HUES48 (cell line): Measurements from ENCODE around the gene WDFY4.
A peak's percentile ranks its signal among the peaks of the same experiment; 100 is the strongest.
"Not testable (repeated sequence)": the region's sequence is repeated elsewhere in the genome, so short reads cannot be mapped to it uniquely, and the experiment has no call there.

Source experiments
- H3K27ac ChIP-seq: one replicate; pipeline ENCODE4 v1.7.0; 2013; ENCODE audit warnings: low read depth, low read length, inconsistent platforms
- H3K27me3 ChIP-seq: 2 replicates; pipeline ENCODE4 v1.6.1; 2013; ENCODE audit warnings: mild to moderate bottlenecking, low read length; ENCODE audit not compliant: control insufficient read depth, insufficient read depth
- H3K36me3 ChIP-seq: 2 replicates; pipeline ENCODE4 v1.6.1; 2013; ENCODE audit warnings: low read length; ENCODE audit not compliant: control insufficient read depth, insufficient read depth
- H3K4me1 ChIP-seq: 2 replicates; pipeline ENCODE4 v1.6.1; 2013; ENCODE audit warnings: mild to moderate bottlenecking, low read length; ENCODE audit not compliant: control insufficient read depth, insufficient read depth
- H3K4me3 ChIP-seq: 2 replicates; pipeline ENCODE4 v1.5.1; 2013; ENCODE audit warnings: mild to moderate bottlenecking, low read depth, low read length
- H3K9ac ChIP-seq: 2 replicates; pipeline ENCODE4 v1.6.1; 2013; ENCODE audit warnings: mild to moderate bottlenecking, low read depth, low read length, moderate library complexity
- H3K9me3 ChIP-seq: 2 replicates; pipeline ENCODE4 v1.6.1; 2013; ENCODE audit warnings: low read length; ENCODE audit not compliant: control insufficient read depth, insufficient read depth

Gene WDFY4

DNA sequence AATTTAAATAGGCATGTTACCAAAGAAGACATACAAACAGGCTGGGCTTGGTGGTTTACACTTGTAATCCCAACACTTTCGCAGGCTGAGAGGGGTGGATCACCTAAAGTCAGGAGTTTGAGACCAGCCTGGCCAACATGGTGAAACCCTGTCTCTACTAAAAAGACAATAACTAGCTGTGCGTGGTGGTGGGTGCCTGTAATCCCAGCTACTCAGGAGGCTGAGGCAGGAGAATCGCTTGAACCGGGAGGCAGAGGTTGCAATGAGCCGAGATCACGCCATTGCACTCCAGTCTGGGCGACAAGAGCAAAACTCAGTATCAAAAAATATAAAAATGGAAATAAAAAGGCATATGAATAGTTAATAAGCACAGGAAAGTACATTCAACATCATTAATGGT lies 37.6 kb upstream of the WDFY4 start:
- H3K27me3 ChIP-seq, result not testable (repeated sequence)

DNA sequence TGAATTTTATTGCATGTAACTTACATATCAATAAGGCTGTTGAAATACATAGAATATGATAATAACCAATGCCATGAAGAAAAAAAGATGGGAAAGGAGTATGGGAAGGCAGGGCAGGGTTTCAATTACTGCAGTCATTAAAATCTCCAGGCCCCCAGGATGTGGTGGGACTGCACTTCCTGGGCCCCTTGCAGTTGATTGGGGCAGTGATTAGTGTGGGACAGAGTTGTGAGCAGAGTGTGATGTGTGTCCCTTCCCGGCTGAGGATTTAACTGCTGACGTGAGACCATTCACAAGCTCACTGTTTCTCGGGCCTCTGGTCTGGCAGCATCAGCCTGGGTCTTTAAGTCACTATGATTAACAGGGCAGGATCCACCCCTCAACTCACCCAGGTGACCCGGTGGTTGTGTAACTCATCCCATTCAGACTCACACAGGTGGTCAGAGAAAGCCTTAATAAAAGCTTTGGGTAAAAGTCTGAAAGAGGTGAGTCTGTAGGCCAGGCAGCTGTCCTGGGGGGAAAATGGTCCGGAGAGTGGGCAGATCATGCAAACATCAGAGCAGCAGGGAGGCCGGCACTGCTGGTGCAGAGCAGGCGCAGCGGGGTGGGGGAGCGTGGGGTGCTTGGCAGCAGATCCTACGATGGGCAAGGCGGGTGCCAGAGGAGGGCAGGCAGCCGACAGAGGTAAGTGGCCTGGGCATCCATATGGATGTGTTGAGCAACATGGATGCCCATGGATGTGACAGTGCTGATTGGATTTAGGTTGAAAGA lies 36.3 kb upstream of the WDFY4 start:
- H3K27me3 ChIP-seq, result peaks cover 2% of the 10 kb centered on the region; the same call in 1 of the 2 replicates
- H3K4me1 ChIP-seq, result no peaks in the 10 kb centered on the region
- no peaks in the 10 kb centered on the region for H3K36me3 ChIP-seq
- no peak overlapping the region for H3K9ac ChIP-seq
- H3K9me3 ChIP-seq, result no peaks in the 10 kb centered on the region
- H3K27ac ChIP-seq, result no peak overlapping the region
- H3K4me3 ChIP-seq, result no peak overlapping the region

More for the DNA sequence above, 37.6 kb upstream of the WDFY4 start:
- H3K4me3 ChIP-seq, H3K9ac ChIP-seq, H3K27ac ChIP-seq, H3K36me3 ChIP-seq, H3K9me3 ChIP-seq, H3K4me1 ChIP-seq: not testable (repeated sequence)

DNA sequence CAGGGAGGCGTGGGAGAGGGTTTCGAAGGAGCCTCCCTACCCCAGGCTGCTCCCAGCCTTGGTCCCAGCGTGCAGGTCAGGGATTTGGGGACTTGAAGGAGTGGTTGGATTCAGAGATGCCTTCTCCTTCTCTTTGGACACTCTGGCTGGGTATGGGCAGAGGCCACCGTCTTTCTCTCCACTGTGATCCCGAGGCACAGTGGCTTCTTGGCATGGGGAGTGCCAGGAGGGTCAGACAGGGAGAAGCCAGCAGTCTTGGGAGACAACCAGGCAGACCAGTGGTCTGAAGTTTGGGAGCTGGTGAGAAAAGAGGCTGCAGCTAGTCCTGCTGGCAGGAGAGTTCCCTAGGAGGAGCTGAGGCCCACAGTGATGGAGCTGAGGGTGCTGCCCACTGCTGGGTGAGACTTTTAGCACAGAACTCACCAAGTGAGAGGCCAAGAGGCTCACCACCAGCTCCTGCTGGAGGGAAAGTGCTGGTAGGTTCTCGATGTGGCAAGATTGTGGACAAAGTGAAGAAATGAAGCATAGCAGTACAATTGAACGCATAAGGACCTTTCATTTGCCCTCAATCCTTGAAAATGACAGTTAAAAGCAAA lies 35.2 kb upstream of the WDFY4 start:
- Histone ChIP-seq H3K4me1 (no peaks in the 10 kb centered on the region), H3K4me3 (no peak overlapping the region), H3K9me3 (no peaks in the 10 kb centered on the region), H3K27me3 (peaks cover 4% of the 10 kb centered on the region), H3K36me3 (no peaks in the 10 kb centered on the region), H3K27ac (no peak overlapping the region), H3K9ac (no peak overlapping the region)

DNA sequence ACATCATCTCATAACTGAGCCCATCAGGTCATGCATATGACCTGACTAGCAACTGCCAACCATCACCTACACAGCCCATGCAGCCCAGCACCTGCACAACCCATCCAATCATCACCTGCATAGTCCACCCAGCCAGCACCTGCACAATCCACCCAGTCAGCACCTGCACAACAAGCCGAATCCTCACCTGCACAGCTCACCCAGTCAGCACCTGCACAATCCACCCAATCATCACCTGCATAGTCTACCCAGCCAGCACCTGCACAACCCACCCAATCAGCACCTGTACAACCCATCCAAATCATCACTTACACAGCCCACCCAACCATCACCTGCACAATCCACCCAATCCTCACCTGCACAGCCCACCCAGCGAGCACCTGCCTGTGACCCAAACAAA lies 33.4 kb upstream of the WDFY4 start:
- H3K36me3 ChIP-seq, result no peaks in the 10 kb centered on the region
- no peaks in the 10 kb centered on the region for H3K4me1 ChIP-seq
- H3K27ac ChIP-seq, result no peak overlapping the region
- no peak overlapping the region for H3K4me3 ChIP-seq
- peaks cover 12% of the 10 kb centered on the region for H3K27me3 ChIP-seq
- no peaks in the 10 kb centered on the region for H3K9me3 ChIP-seq
- no peak overlapping the region for H3K9ac ChIP-seq

GRCh38 chr10:48651839-48652238 lies 32.8 kb upstream of the WDFY4 start:
- H3K4me1 ChIP-seq, result peaks cover 5% of the 10 kb centered on the region; the same call in 1 of the 2 replicates
- no peak overlapping the region for H3K4me3 ChIP-seq
- no peaks in the 10 kb centered on the region for H3K9me3 ChIP-seq
- H3K36me3 ChIP-seq, result no peaks in the 10 kb centered on the region
- no peak overlapping the region for H3K27ac ChIP-seq
- H3K9ac ChIP-seq, result no peak overlapping the region
- H3K27me3 ChIP-seq, result peaks cover 17% of the 10 kb centered on the region

- H3K27me3 ChIP-seq, result peaks cover 22% of the 10 kb centered on the region
- no peaks in the 10 kb centered on the region for H3K9me3 ChIP-seq
- no peak overlapping the region for H3K9ac ChIP-seq
Measured at GRCh38 chr10:48652344-48652743, 32.3 kb upstream of the WDFY4 start.

DNA sequence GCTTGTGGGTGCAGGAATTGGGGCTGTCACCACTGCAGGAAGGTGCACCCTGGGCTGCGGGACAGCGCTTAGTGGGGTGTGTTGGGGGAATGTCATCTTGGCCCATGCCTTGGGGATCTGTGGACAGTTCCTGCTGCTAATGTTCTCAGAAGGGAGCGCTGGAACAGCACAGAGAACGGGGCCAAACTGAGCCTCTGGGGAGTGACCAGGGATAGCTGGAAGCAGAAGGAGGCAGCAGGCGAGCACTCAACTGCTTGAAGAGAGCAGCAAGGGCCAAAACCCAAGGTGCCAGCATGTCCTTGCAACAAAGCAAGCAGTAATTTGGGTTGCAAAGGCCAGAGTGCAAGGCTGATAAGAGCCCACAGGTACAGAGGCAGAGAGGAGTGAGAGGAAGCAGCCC lies 31.3 kb upstream of the WDFY4 start:
- H3K4me1 ChIP-seq, result peaks cover 8% of the 10 kb centered on the region; the same call in 1 of the 2 replicates
- H3K27ac ChIP-seq, result no peak overlapping the region
- H3K27me3 ChIP-seq, result peaks cover 29% of the 10 kb centered on the region
- no peaks in the 10 kb centered on the region for H3K36me3 ChIP-seq
- H3K9me3 ChIP-seq, result no peaks in the 10 kb centered on the region
- no peak overlapping the region for H3K9ac ChIP-seq
- no peak overlapping the region for H3K4me3 ChIP-seq

More at GRCh38 chr10:48652344-48652743, 32.3 kb upstream of the WDFY4 start:
- Histone ChIP-seq H3K4me3 (no peak overlapping the region), H3K4me1 (peaks cover 8% of the 10 kb centered on the region; the same call in 1 of the 2 replicates), H3K36me3 (no peaks in the 10 kb centered on the region), H3K27ac (no peak overlapping the region)

DNA sequence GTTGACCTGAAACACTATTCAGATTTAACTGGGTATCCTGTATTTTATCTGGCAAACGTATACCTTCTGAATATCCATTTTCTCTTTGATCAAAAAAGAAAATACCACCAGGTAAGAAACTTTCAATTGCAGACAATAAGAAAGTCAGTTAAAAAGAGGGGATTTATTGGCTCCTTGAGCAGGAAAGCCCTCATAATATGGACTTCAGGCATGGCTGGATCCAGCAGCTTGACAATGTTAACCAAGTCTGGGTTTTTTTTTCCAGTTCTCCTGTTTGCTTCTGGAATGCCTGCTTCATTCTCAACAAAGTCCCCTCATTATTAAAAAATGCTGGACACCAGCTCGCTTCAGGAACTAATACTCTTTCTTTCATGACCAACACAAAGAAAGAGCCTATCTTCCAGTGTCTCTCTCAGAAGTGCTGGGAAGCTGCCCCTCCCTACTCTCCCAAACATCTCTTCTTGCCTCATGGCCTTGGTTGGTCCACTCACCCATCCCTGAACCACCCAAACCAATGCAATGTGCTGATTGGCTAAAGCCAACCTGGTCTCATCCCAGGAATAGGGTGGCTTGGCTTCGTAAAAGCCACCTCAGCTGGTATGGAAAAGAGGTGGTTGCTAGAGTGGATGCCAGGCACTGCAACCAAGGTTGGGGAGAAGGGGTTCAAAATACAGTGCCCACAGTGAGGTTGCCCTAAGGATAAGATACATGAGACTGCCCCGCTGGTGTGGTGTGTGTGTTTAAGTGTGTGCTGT lies 30.6 kb upstream of the WDFY4 start:
- Histone ChIP-seq H3K27me3 (peaks cover 29% of the 10 kb centered on the region), H3K9ac (no peak overlapping the region), H3K9me3 (no peaks in the 10 kb centered on the region), H3K36me3 (no peaks in the 10 kb centered on the region), H3K4me3 (no peak overlapping the region), H3K27ac (no peak overlapping the region), H3K4me1 (peaks cover 8% of the 10 kb centered on the region; the same call in 1 of the 2 replicates)

- Histone ChIP-seq H3K36me3 (no peaks in the 10 kb centered on the region), H3K4me1 (peaks cover 8% of the 10 kb centered on the region; the same call in 1 of the 2 replicates), H3K27ac (no peak overlapping the region), H3K9ac (no peak overlapping the region), H3K4me3 (peak overlapping the region; percentile 63; the same call in 1 of the 2 replicates), H3K27me3 (peaks cover 29% of the 10 kb centered on the region), H3K9me3 (no peaks in the 10 kb centered on the region)
Measured at GRCh38 chr10:48655411-48656240, 29.0 kb upstream of the WDFY4 start.

DNA sequence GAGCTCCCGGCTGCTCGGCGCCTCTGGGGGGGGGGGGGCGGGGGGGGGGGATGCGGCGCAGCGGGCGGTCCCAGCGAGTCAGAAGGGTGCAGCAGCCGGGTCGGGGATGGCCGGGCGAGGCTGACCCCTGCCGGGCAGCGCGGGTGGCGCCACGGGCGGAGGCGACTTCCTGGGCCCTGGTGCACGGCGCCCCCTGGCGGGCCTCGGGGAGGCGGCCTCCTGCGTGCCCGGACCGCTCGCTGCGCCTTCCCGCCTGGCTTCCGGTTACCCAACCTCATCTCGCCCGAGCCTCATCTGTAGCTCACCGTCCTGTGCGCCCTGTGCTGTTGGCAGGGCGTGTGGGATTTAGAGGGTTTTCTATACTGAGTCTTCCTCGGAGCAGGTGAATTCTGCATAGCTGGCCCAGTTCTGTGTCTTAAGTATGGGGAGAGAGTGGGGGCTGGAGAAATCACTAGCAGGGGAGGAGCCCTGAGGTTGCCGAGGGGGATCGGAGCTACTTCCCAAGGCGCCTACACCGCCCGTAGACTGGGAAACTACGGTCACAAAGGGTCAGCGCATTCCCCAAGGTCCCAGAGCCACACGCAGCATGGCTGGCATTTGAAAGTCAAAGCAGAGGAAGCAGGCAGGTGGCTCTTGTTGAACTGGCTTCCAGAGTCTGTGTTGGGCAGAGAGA lies 28.3 kb upstream of the WDFY4 start:
- peaks cover 8% of the 10 kb centered on the region; the same call in 1 of the 2 replicates for H3K4me1 ChIP-seq
- H3K9ac ChIP-seq, result no peak overlapping the region
- peak overlapping the region; percentile 63 for H3K4me3 ChIP-seq
- H3K27me3 ChIP-seq, result peaks cover 29% of the 10 kb centered on the region
- H3K36me3 ChIP-seq, result no peaks in the 10 kb centered on the region
- no peak overlapping the region for H3K27ac ChIP-seq
- no peaks in the 10 kb centered on the region for H3K9me3 ChIP-seq
